Aorta (tissue), 5 donors: ENCODE measurements around the gene OCSTAMP. TPM values are rescaled to one million over a fixed set of nuclear protein-coding genes. Genes with fewer than 3 reads are reported as not detected.

Source experiments
- ATAC-seq: fragments of 200-7000 bp; cut with Tn5 transposase; one replicate; pipeline ENCODE4 v1.9.1; 2022; ENCODE audit warnings: moderate library complexity; ENCODE audit not compliant: low FRiP score
- DNase-seq, 2 donors: peaks; one replicate each; pipeline ENCODE4 v3.0.0-alpha.2; 2020
- H3K27ac ChIP-seq, 2 donors: one replicate each; pipeline ENCODE4 v1.5.1; 2013; ENCODE audit warnings: low read length in 2 of 2, mild to moderate bottlenecking in 2 of 2, moderate library complexity in 2 of 2, control low read depth in 1 of 2, inconsistent platforms in 1 of 2, low read depth in 1 of 2
- H3K27me3 ChIP-seq, 2 donors: one replicate each; pipeline ENCODE4 v1.6.1; 2013; ENCODE audit warnings: control low read depth in 1 of 2, low read length in 1 of 2, mild to moderate bottlenecking in 1 of 2, moderate library complexity in 1 of 2; ENCODE audit not compliant: insufficient read depth in 2 of 2, control insufficient read depth in 1 of 2
- H3K36me3 ChIP-seq, 2 donors: one replicate each; pipeline ENCODE4 v1.6.1; 2013; ENCODE audit warnings: control low read depth in 1 of 2, low read length in 1 of 2, mild to moderate bottlenecking in 1 of 2; ENCODE audit not compliant: insufficient read depth in 2 of 2, control insufficient read depth in 1 of 2
- H3K4me1 ChIP-seq, 2 donors: one replicate each; pipeline ENCODE4 v1.6.1; 2013; ENCODE audit warnings: low read length in 2 of 2, control low read depth in 1 of 2, mild to moderate bottlenecking in 1 of 2, moderate library complexity in 1 of 2; ENCODE audit not compliant: insufficient read depth in 2 of 2, control insufficient read depth in 1 of 2
- H3K4me3 ChIP-seq, 2 donors: one replicate each; pipeline ENCODE4 v1.5.1; 2013; ENCODE audit warnings: low read length in 2 of 2, control low read depth in 1 of 2, mild to moderate bottlenecking in 1 of 2
- H3K9me3 ChIP-seq: one replicate; pipeline ENCODE4 v1.6.1; 2013; ENCODE audit warnings: mild to moderate bottlenecking, low read length; ENCODE audit not compliant: control insufficient read depth
- WGBS, 2 donors: extraction: QIAGEN DNeasy Blood & Tissue Kit; methylation state at CpG; one replicate each; pipeline ENCODE4 v1.1.7; 2013; 5-methylcytosine and 5-hydroxymethylcytosine counted together
- intact Hi-C, 2 donors: fragments of 100-400 bp; cut with DNase I; formaldehyde crosslinking; loops; one replicate each; pipeline versions ENCODE4 v1.14.2 to v1.15.0; 2022
- polyA plus RNA-seq, 2 donors: library from polyadenylated mRNA; stranded (reverse); fragments of 200-250 nt; gene quantifications; one replicate each; pipeline ENCODE4 v1.2.3, GENCODE V29; 2013
- total RNA-seq, 2 donors: library from RNA; stranded (reverse); fragmentation: NEBNext Ultra II Directional; extraction: Animal tissue kit (Norgen Biotek cat#: 25700); gene quantifications; one replicate each; pipeline ENCODE4 v1.2.1, GENCODE V29; 2021
- donor health status: healthy with polysubstance abuse.
- donor health status: Bipolar disorder and iron deficiency.
- donor health status: DM: no; HTN: no; CAD: no.
- donor health status: DM: no; HTN: no; CAD: no.
- donor health status: DM: yes; HTN: yes; CAD: no.

The OCSTAMP gene
- total and polyA plus RNA-seq, 4 donors = not detected

DNA sequence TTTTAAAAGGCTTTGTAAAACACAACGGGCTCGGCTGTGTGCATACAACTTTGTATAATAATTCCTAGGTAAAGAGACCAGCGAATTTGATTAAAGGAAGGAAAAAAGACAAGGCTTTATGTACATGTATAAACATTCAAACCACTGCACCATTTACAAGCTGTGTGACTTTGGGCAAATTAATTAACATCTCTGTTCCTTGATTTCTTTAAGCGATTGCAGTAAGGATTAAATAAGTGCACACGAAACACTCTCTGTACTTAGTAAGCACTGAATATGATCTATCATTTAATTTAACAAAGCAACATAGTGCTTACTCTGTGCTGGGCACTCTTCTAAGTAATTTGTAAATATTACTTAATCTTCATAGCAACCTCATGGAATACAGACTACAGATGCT lies 19.5 kb upstream of the OCSTAMP start:
- no peak overlapping the region for H3K27ac ChIP-seq
- no peak overlapping the region for H3K4me3 ChIP-seq
- intact Hi-C loops = no loop called here
- WGBS, 2 donors = 90 to 98% methylated on average over 5 of the region's 5 CpGs
- H3K27me3 ChIP-seq = no peaks in the 10 kb centered on the region
- no peaks in the 10 kb centered on the region for H3K4me1 ChIP-seq
- no peaks in the 10 kb centered on the region for H3K9me3 ChIP-seq
- DNase-seq (no peak), ATAC-seq (no peak)
- no peaks in the 10 kb centered on the region for H3K36me3 ChIP-seq

DNA sequence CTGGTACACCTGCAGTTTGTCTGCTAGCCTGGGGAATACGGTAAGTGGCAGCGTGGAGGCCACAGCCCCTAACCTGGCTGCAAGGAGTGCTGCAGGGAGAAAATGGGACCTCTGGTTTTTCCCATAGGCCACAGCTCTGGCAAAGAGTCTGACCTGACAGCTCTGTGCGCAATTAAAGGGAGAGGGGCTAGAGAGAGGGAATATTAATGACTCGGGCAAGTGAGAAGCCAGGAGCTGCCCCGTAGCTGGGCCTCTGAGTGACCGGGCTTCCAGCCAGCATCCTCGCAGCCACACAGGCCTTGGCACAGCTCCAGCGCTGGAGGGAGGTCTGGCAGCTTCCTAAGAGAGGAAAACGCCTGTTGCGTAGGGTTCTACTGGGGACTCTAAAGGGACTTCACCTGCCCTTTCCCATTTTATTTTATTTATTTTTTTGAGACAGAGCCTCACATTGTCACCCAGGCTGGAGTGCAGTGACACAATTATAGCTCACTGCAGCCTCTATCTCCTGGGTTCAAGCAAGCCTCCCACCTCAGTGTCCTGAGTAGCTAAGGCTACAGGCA lies 18.2 kb upstream of the OCSTAMP start:
- intact Hi-C loops = no loop called here
- no peak overlapping the region for H3K4me3 ChIP-seq
- no peaks in the 10 kb centered on the region for H3K9me3 ChIP-seq
- H3K27ac ChIP-seq = no peak overlapping the region
- no peaks in the 10 kb centered on the region for H3K27me3 ChIP-seq
- WGBS, 2 donors = 13 to 15% methylated on average over 10 of the region's 10 CpGs
- no peaks in the 10 kb centered on the region for H3K4me1 ChIP-seq
- ATAC-seq = peak; percentile 55
- no peaks in the 10 kb centered on the region for H3K36me3 ChIP-seq
- DNase-seq = peak; percentile 91 to 95

DNA sequence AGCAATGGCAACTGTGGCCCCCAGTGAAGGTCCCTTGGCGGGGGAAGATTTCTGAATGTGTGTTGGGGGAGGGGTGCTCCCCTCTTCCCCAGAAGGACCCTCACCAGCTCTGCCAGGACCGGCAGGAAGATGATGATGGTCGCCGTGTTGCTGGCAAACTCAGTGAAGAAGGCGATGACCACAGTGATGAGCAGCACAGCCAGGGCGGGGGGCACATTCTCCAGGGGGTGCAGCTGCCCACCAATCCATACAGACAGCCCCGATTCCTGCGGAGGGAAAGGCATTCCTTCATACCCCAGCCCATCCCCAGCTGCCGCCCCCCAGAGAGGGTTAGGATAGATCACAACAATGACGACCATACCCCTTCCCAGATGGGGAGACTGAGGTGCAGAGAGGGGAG lies 15.7 kb upstream of the OCSTAMP start:
- H3K36me3 ChIP-seq = no peaks in the 10 kb centered on the region
- H3K27me3 ChIP-seq = no peaks in the 10 kb centered on the region
- no peaks in the 10 kb centered on the region for H3K4me1 ChIP-seq
- no peak overlapping the region for H3K4me3 ChIP-seq
- 80 to 88% methylated on average over 10 of the region's 10 CpGs for WGBS, 2 donors
- intact Hi-C loops = no loop called here
- no peaks in the 10 kb centered on the region for H3K9me3 ChIP-seq
- H3K27ac ChIP-seq = no peak overlapping the region
- DNase-seq (no peak), ATAC-seq (no peak)

DNA sequence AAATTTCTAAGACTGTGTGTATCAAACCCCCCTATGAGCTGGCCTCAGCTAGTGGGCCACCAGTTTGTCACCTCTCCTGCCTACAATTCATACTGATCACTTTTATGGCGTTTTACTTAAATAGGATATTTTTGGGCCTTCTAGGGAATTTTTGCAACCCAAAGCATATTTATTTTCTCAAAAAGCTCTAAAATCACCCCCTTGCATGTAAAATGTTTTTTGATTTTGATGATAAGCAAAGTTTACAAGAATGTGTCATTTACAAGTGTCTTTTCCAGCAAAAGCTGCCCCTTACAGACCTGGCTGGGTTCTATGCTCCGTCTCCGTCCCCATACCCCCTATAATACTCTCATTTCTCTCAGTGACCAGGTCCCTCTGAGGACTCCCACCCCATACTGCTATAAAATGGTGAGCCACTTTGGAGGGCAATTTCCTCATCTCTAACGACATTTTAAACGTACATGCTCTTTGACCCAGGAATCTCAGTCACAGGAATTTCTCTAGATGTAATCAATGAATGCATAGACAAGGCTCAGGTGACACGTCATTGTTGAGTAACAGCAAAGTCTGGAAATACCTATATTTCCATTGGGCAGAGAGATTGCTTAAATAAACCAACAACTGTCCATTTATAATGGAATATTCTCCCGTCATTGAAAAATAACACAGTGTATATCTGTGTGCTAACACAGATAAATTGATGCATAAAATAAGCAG lies 13.9 kb upstream of the OCSTAMP start:
- no peak overlapping the region for H3K27ac ChIP-seq
- DNase-seq = no peak
- no peak overlapping the region for H3K4me3 ChIP-seq
- intact Hi-C loops = loop anchor here (5.0 kb wide), 1 partner anchor 118 kb away; no protein-coding TSS in a partner anchor
- no peaks in the 10 kb centered on the region for H3K4me1 ChIP-seq
- no peaks in the 10 kb centered on the region for H3K9me3 ChIP-seq
- no peak for ATAC-seq
- no peaks in the 10 kb centered on the region for H3K27me3 ChIP-seq
- H3K36me3 ChIP-seq = no peaks in the 10 kb centered on the region
- 77 to 92% methylated on average over 7 of the region's 7 CpGs for WGBS, 2 donors

DNA sequence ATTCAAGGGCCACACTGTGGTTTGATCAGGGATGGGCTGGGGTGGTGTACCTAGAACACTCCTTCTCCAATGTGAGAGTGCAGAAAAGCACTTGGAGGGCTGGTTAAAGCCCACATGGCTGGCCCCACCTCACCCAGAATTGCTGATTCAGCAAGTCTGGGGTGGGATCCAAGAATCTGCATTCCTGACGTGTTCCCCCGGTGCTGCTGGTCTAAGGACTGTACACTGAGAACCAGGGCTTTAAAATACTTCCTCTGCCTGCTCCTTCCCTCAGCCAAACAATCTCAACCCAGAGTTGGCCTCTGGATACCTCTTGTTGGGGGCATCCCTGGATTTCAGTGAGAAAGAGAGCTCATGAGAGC lies 13.4 kb upstream of the OCSTAMP start:
- no peak overlapping the region for H3K4me3 ChIP-seq
- no peaks in the 10 kb centered on the region for H3K4me1 ChIP-seq
- no peaks in the 10 kb centered on the region for H3K36me3 ChIP-seq
- intact Hi-C loops = loop anchor here (5.0 kb wide), 1 partner anchor 118 kb away; no protein-coding TSS in a partner anchor
- H3K9me3 ChIP-seq = no peaks in the 10 kb centered on the region
- DNase-seq (no peak), ATAC-seq (no peak)
- 56 to 75% methylated on average over 2 of the region's 2 CpGs for WGBS, 2 donors
- H3K27me3 ChIP-seq = no peaks in the 10 kb centered on the region
- H3K27ac ChIP-seq = no peak overlapping the region

DNA sequence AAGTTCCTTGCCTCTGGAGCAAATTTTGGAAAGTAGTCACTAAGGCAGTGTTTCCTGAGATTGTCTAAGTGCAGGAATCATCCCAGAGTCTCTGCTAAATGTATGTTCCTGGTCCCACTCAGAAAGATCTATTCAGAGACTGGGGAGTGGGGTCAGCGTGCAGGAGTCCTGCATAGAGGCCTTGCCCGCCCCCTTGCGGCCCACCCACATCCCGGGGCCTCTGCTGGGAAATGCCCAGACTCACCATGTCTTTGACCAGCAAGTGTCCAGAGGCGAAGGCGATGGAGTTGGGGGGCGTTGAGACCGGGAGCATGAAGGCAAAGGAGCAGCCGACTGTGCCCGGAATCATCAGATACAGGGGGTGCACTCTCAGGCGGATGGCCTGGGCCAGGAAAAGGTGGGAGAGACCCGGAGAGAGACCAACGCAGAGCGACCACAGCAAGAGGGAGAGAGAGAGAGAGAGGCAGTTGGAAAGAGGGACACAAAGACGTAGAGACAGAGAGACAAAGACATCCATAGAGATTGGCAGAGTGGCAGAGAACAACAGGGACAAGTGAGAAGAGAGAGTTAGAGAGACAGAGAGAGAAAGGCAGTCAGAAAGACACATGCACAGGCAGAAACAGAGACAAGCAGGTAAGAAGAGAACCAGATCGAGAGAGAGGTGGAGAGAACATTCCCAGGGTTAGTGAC lies 12.9 kb upstream of the OCSTAMP start:
- intact Hi-C loops = loop anchor here (5.0 kb wide), 1 partner anchor 119 kb away; no protein-coding TSS in a partner anchor

DNA sequence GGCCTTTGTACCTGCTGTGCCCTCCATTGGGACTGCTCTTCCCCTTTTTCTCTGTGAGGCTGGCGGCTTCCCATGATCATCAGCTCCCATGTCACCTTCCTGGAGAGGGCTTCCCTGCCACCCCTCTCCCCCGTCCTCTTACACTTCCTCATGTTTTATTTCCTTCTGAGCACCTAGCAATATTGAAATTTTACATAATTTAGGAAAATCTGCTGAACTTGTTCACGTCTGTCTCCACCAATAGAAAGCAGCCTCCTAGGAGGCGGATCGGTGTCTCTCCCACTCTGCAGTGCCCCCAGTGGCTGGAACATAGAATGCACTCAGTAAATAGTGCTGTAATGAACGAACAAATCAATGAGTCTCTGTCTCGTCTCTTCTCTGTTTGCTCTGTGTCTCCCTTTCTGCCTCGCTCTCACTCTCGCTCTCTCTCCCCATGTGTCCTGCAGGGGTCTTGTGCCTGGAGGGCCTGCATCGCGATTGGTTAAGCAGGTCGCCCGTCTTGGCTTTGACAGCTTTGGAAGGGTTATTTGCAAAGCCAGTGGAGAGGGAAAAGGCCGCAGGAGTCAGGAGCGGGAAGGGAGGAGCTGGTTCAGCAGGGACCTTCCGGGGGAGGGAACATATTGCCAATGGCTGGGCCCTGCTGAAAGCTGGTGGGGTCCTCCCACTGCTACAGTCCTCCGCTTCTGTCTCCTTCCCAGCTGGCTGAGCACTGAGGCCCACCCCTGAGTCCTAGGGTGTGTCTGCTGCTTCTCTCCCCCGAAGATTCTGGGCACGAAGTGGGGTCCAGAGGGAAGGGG lies 12.1 kb upstream of the OCSTAMP start:
- Histone ChIP-seq H3K27me3 (no peaks in the 10 kb centered on the region), H3K4me1 (no peaks in the 10 kb centered on the region), H3K4me3 (peak overlapping the region in 1 of 2 donors; percentile 7), H3K36me3 (no peaks in the 10 kb centered on the region), H3K27ac (peak overlapping the region in 1 of 2 donors; percentile 22), H3K9me3 (no peaks in the 10 kb centered on the region)
- WGBS, 2 donors = 9 to 10% methylated on average over 19 of the region's 19 CpGs
- intact Hi-C loops = loop anchor here (5.0 kb wide), 1 partner anchor 120 kb away; no protein-coding TSS in a partner anchor
- ATAC-seq = peak; percentile 89
- peak in 1 of 2 donors; percentile 71 for DNase-seq

More for the DNA sequence above, 12.9 kb upstream of the OCSTAMP start:
- no peaks in the 10 kb centered on the region for H3K36me3 ChIP-seq
- no peak overlapping the region for H3K27ac ChIP-seq
- no peaks in the 10 kb centered on the region for H3K9me3 ChIP-seq
- WGBS, 2 donors = 90 to 91% methylated on average over 16 of the region's 16 CpGs
- H3K27me3 ChIP-seq = no peaks in the 10 kb centered on the region
- ATAC-seq = no peak
- no peak overlapping the region for H3K4me3 ChIP-seq
- no peaks in the 10 kb centered on the region for H3K4me1 ChIP-seq
- no peak for DNase-seq

DNA sequence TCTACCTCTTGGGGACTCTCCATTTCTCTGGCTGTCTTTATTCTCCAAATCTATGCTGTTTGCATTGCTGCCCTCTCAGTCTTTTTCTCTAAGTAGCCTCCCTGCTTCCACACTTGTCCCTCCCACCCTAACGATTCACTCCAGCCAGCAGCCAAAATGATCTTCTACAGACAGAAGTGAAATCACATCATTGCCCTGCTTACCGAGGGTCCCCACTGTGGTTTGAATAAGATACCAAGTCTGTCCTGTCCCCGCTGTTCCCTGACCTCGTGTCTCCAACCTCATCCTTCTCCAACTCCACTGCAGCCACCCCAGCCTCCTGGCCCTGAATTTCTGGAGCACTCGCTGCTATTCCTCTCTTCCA lies 11.5 kb upstream of the OCSTAMP start:
- H3K27ac ChIP-seq = peak overlapping the region in 1 of 2 donors; percentile 22

More for the DNA sequence above, 11.5 kb upstream of the OCSTAMP start:
- H3K27me3 ChIP-seq = no peaks in the 10 kb centered on the region
- H3K36me3 ChIP-seq = no peaks in the 10 kb centered on the region
- H3K4me1 ChIP-seq = no peaks in the 10 kb centered on the region
- 44 to 45% methylated on average over 5 of the region's 5 CpGs for WGBS, 2 donors
- H3K4me3 ChIP-seq = peak overlapping the region in 1 of 2 donors; percentile 7
- intact Hi-C loops = loop anchor here (5.0 kb wide), 1 partner anchor 120 kb away; no protein-coding TSS in a partner anchor
- ATAC-seq (no peak), DNase-seq (no peak)
- no peaks in the 10 kb centered on the region for H3K9me3 ChIP-seq
